ENCODE results near the gene PHRF1. TPM values are rescaled to one million over a fixed set of nuclear protein-coding genes. Genes with fewer than 3 reads are reported as not detected.

Gene PHRF1
- total and polyA plus RNA-seq, 2 donors from 2014 or later = 7.5 to 30.9 TPM

- intact Hi-C loops (cut with DNase I) = loop anchor here (10.0 kb wide), 1 partner anchor 166 kb away; no protein-coding TSS in a partner anchor
- peaks cover 0 to 34% (median 8%) of the 10 kb centered on the region in 3 donors for H3K4me1 ChIP-seq (ENCODE audit: control insufficient read depth in 2 of 3, insufficient read depth in 2 of 3, low read depth in 1 of 3, low read length in 3 of 3)
- DNase-seq (peak in 2 of 5 donors; percentile 68 to 84), FAIRE-seq (no peak)
- no peak for TF ChIP-seq CTCF (IDR thresholded peaks at IDR 0.05; ENCODE audit: borderline replicate concordance, extremely low read depth, insufficient read depth)
- peak overlapping the region; percentile 14 to 80 for H3K27ac ChIP-seq (ENCODE audit: low read depth in 2 of 2, low read length in 2 of 2)
- no peak overlapping the region for H3K4me3 ChIP-seq (ENCODE audit: low read length in 3 of 3)
- H3K36me3 ChIP-seq (ENCODE audit: control insufficient read depth in 2 of 3, insufficient read depth in 3 of 3, low read length in 3 of 3) = peaks cover 0 to 4% (median 0%) of the 10 kb centered on the region in 3 donors
- H3K27me3 ChIP-seq (ENCODE audit: control insufficient read depth, insufficient read depth, low read length) = no peaks in the 10 kb centered on the region
- peak overlapping the region in 1 of 3 donors; percentile 7 for H3K9ac ChIP-seq (ENCODE audit: low read length in 3 of 3)
- H3K9me3 ChIP-seq (ENCODE audit: control insufficient read depth in 2 of 3, insufficient read depth in 1 of 3, low read length in 3 of 3) = no peaks in the 10 kb centered on the region
Measured at GRCh38 chr11:559020-559620, 17.1 kb upstream of the PHRF1 start.

- peak overlapping the region; percentile 79 to 90 for H3K27ac ChIP-seq (ENCODE audit: low read depth in 2 of 2, low read length in 2 of 2)
Measured at GRCh38 chr11:559712-560304, 16.5 kb upstream of the PHRF1 start.

GRCh38 chr11:560305-561147 lies 15.7 kb upstream of the PHRF1 start, which contains the start of the genes LMNTD2 and RASSF7:
LMNTD2 (minus strand) TSS chr11:560738; CDS start chr11:560716, 22 bp downstream.
RASSF7 (plus strand) TSS chr11:560970; CDS start chr11:561769, 799 bp downstream.
- H3K27me3 ChIP-seq (ENCODE audit: control insufficient read depth, insufficient read depth, low read length) = no peaks in the 10 kb centered on the region
- H3K4me1 ChIP-seq (ENCODE audit: control insufficient read depth in 2 of 3, insufficient read depth in 2 of 3, low read depth in 1 of 3, low read length in 3 of 3) = peaks cover 0 to 34% (median 8%) of the 10 kb centered on the region in 3 donors
- peak; percentile 94 to 97 (median 95) for DNase-seq
- intact Hi-C loops (cut with DNase I) = no loop called here
- TF ChIP-seq CTCF (IDR thresholded peaks at IDR 0.05; ENCODE audit: borderline replicate concordance, extremely low read depth, insufficient read depth) = no peak
- no peak for FAIRE-seq
- H3K9me3 ChIP-seq (ENCODE audit: control insufficient read depth in 2 of 3, insufficient read depth in 1 of 3, low read length in 3 of 3) = no peaks in the 10 kb centered on the region
- H3K27ac ChIP-seq (ENCODE audit: low read depth in 2 of 2, low read length in 2 of 2) = peak within 1 kb of the TSS; percentile 82 to 90
- peak within 1 kb of the TSS; percentile 30 to 55 (median 39) for H3K9ac ChIP-seq (ENCODE audit: low read length in 3 of 3)
- peak within 1 kb of the TSS; percentile 65 to 70 (median 68) for H3K4me3 ChIP-seq (ENCODE audit: low read length in 3 of 3)
- H3K36me3 ChIP-seq (ENCODE audit: control insufficient read depth in 2 of 3, insufficient read depth in 3 of 3, low read length in 3 of 3) = peaks cover 0 to 4% (median 0%) of the 10 kb centered on the region in 3 donors

More at GRCh38 chr11:559712-560304, 16.5 kb upstream of the PHRF1 start:
- H3K4me3 ChIP-seq (ENCODE audit: low read length in 3 of 3) = peak overlapping the region in 2 of 3 donors; percentile 3 to 52
- H3K4me1 ChIP-seq (ENCODE audit: control insufficient read depth in 2 of 3, insufficient read depth in 2 of 3, low read depth in 1 of 3, low read length in 3 of 3) = peaks cover 0 to 34% (median 8%) of the 10 kb centered on the region in 3 donors
- peaks cover 0 to 4% (median 0%) of the 10 kb centered on the region in 3 donors for H3K36me3 ChIP-seq (ENCODE audit: control insufficient read depth in 2 of 3, insufficient read depth in 3 of 3, low read length in 3 of 3)
- FAIRE-seq = no peak
- no peaks in the 10 kb centered on the region for H3K27me3 ChIP-seq (ENCODE audit: control insufficient read depth, insufficient read depth, low read length)
- H3K9me3 ChIP-seq (ENCODE audit: control insufficient read depth in 2 of 3, insufficient read depth in 1 of 3, low read length in 3 of 3) = no peaks in the 10 kb centered on the region
- peak in 2 of 5 donors; percentile 77 to 89 for DNase-seq
- H3K9ac ChIP-seq (ENCODE audit: low read length in 3 of 3) = peak overlapping the region in 1 of 3 donors; percentile 55
- intact Hi-C loops (cut with DNase I) = loop anchor here (10.0 kb wide), 1 partner anchor 165 kb away; no protein-coding TSS in a partner anchor
- no peak for TF ChIP-seq CTCF (IDR thresholded peaks at IDR 0.05; ENCODE audit: borderline replicate concordance, extremely low read depth, insufficient read depth)

Measured in kidney (tissue), 14 donors.